Fibroblast of upper back skin (primary cell): Measurements from ENCODE around the gene ROPN1L.

Experiments
- DNase-seq: peaks from one replicate; pipeline ENCODE4 v3.0.0-alpha.2; 2013

ROPN1L gene

DNA sequence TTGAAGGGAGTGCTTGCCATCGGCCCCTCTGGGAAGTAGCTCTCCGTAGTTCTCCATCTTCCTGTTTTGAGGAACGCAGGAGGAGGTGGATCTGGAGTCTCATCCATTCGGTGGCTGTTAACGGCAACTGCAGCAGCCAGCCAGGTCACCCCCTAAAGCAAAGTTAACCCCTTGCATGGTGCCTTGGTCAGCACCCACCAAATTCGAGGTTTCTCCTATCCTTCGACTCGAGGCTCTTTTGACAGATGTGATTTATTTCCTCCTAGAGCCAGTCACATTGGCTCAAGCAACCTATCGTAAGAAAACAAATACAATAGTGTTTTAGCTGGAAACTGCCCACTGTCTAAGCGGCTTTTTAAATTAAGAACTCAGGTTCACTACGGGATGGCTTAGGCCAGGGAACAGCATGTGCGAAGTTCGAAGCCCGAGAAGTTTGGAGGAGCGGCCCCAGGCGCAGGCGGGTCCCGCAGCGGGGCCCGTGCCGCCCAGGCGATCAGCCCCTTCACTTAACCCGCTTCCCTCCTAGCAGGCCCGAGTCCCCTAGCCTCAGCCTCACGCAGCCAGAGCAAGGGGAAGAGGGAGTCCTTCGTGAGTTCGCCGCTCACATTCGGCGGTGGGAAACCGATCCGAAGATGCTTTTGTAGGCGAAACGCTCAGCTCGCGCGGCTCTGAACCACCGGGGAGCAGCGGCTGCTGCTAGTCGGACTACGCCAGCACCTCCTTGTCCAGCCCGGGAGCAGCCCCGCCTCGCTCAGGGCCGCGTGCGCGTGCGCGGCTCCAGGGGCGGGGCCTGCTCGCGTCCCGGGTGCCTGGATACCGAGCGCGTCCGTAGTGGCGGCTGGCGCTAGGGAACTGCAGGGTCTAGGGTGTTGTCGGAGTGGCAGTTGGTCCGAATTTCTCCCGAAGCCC, at the start of gene ROPN1L:
Gene ROPN1L, plus strand, starts transcription at position 797 of the 909 bp plus-strand sequence. CDS start 289 bp downstream, outside the sequence.
- DNase-seq: peak; percentile 83

DNA sequence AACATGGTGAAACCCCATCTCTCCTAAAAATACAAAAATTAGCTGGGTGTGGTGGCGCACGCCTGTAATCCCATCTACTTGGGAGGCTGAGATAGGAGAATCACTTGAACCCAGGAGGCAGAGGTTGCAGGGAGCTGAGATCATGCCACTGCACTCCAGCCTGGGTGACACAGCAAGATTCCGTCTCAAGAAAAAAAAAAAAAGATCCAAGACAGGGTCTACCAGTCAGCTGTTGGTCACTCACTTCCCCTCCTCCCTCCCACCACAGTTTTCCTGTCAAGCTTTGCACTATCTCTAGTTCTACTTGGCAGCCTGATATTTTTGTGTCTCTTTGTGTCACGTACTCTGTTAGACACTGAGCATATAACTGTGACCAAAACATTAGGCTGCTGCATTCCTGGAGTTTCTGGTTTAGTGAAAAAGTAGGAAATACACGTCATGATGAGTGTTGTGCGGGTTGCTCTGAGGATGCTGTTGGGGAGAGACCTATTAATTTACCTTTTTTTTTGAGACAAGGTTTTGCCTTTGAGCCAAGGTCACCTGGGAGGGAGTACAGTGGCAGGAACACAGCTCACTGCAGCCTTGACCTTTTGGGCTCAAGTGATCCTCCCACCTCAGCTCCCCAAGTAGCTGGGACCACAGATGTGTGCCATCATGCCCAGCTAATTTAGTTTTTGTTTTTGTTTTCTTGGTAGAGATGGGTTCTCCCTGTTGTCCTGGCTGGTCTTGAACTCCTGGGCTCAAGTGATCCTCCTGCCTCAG, 48.9 kb upstream of the ROPN1L start:
- DNase-seq: peak; percentile 23

DNA sequence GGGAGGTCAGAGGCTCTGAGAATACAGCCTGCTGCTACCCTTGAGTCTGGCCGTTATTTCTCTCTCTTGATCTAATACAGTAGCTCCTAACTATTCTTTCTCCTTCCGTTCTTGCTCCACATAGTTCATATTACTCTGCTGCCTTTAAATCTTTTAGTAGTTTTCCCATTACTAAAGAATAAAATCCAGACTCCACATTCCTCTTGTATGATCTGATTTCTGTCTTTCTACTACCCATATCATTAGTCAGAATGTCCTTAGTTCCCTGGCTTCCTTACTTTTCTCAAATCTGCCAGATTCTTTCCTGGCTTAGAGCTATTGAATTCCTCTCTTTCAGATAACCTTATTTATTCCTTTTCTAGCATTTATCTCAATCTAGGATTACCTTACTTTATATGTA, 48.2 kb upstream of the ROPN1L start:
- DNase-seq: peak; percentile 47

DNA sequence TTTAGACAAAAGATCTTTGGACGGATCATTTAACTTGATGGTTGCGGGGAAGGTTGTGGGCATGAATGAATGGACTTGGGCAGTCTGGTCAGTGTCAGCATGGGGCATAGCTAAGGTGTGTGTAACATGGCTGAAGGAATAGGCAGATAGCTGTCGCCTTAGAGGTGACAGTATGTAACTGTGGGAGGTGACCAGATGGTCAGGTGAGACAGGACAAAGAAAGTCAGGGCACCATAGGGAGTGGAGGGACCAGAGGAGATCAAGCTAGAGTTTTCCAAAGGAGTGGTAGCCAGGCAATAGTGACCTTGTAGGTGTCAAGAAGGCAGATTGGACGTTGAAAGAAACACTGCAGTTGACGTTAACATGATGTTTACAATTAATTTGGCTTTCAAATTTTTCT, 45.1 kb upstream of the ROPN1L start:
- DNase-seq: no peak

DNA sequence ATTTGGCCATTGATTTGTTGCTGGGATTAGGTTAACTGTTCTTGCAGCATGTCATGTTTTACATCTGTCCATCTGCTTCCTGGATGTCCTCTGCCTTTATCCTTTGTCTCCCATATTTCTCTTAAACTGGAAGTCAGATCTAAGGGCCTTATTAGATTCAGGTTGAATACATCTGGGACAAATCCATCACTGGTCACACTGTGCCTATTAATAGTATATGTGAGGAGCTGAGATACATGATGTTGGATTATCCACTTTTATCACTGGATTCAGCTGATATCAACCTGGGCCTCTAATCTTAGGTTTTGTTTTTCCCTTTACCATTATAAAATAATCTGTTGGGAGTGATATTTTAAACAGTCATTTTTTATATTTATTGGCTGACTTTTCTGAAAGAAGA, 41.8 kb upstream of the ROPN1L start:
- DNase-seq: no peak

DNA sequence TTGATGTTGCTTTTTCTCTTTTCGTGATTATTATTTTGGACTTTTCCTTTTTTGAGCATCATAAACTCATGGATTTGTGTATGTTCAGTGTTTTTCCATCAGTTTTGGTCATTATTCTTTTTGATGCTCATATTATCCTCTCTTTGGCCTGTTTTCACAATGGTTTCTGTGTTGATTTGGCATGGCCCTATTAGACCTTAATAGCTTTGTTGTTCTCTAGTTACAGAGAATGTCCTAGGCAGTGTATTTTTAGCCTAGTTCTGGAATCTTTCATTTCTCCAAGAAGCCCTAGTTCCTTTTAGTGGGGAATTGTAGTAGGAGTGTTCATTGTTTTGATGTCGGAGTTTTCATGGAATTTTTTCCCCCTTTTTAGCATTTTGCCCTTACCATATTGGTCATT, 41.3 kb upstream of the ROPN1L start:
- DNase-seq: no peak

DNA sequence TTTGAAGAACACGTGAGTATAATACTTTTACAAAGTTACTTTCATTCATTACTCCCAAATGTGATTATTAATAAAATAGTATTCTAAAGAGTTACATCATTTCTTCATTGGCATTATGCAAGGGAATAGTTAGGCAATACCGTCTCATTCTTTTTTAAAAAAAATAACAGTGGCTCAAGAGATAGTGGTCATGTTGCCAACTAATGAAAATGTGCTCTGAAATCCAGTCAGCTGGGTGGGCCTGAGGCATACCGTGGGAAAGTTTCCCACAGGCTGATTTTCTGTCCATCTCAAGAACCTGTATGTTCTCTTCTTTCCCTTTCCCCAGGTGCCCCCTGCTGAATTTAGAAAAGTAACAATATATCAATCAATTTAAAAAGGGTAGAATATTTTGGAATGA, 40.8 kb upstream of the ROPN1L start:
- peak; percentile 28 for DNase-seq

DNA sequence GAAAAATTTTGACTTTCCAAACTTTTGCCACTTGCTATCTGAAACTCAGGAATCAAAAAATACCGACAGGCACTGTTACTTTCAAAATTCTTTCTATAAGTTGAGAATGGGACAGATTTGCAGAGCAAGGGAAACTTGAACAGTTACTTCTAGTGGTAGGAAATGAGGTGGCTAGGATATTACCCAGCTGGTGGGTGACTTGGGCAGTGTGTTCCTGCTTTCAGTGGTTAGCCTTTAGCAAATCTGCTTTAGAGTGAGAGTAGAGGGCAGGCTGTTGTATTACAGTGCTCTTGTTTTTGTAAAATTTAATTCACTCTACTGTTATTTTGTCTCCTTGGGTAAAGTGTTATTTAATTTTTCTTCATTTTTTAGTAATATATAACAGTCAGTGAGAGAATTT, 40.2 kb upstream of the ROPN1L start:
- no peak for DNase-seq

DNA sequence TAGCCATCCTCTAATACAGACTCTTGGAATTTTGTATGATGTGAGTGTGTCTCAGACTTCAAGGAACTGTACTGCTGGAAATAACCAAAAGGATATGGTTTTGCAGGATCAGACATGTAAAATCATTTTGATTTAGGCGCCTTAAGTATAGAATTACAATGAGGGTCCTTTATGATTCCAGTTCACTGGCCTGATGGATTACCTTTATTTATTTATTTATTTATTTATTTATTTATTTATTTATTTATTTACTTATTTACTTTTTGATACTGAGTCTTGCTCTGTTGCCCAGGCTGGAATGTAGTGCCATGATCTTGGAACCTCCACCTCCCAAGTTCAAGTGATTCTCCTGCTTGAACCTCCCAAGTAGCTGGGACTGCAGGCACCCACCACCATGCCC, 37.9 kb upstream of the ROPN1L start:
- DNase-seq: no peak

DNA sequence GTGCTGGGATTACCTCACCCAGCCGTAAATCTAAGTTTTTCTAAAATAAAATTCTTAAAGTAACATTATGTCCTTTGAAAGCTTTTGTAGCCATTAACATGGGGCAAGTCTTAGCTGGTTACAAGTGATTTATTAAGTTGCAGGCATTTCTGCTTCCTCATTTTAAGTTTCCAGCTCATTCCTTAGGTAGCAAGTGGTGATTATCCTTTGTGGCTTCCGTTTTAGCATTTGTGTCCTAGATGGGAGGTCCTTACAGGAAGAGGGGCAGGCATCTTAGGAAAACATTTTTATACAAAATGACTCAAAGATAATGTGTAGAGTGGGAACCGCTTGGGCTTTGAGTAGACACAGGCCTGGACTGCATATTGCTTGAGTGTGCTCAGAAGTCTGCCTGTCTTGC, 35.0 kb upstream of the ROPN1L start:
- DNase-seq: peak; percentile 16

DNA sequence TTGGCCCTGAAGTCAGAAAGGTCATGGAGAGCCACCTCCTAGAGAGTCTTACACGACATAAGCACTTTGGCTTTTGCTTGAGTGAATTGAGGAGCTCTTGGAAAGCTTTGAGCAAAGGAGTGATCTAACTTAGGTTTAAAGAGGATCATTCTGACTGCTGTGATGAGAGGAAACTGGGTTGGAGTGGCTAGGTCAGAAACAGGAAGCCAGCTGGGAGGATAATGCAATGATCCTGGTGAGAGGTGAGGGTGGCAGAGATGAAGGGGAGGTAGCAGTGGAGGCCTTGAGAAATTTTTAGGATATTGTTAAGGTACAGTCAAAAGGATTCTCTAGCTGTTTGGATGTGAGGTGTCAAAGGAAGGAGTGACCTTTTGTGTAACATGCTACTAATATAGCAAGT, 32.2 kb upstream of the ROPN1L start:
- no peak for DNase-seq

DNA sequence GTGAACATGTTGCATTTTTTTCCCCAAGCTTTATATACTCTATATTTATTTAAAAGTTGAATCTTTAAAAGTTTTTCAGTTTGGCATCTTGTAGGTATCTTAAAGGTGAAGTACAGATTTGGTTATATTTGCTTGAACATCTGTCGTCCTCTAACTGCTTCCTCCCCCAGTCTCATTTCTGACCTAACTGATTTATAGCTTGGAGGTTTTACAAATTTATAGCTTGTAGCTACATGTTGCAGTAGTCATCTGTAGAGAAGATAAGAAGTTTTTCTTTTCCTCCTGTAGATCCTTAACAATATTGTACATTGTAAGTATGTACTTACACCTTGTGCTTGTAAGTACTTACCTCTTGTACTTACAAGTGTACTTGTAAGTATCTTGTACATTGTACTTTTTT, 31.0 kb upstream of the ROPN1L start:
- no peak for DNase-seq

DNA sequence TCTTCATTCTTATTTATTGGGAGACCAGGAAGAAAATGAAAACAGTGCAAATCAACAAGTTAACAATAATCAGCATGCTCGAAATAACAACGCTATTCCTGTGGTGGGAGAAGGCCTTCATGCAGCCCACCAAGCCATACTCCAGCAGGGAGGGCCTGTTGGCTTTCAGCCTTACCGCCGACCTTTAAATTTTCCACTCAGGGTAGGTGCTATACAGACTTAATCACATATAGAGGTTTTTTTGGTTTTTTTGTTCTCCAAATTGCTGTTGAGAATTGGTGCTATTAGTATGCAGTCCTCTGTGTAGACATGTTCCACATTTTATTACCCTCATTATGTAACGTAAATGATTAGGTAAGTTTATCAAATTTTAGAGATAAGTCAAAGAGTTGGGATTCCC, 30.3 kb upstream of the ROPN1L start:
- no peak for DNase-seq

DNA sequence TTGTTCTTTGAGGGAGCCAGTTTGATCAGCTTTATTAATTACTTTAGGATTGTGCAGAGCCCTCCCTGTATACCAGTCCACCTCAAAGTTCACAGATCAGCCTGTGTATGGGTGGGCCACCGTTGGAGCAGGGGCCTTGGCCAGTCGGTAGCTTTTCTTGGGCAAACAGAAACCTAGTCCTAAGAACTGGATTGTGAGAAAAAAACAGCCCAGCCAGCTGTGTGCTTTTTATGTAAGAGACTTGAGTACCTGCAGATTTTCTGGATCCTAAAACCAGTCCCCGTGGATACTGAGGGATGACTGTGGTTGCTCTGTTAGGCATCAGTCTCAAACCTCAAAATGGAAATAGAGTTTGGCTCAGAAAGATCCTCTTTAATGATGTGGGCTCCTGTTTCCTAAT, 24.8 kb upstream of the ROPN1L start:
- DNase-seq: no peak

DNA sequence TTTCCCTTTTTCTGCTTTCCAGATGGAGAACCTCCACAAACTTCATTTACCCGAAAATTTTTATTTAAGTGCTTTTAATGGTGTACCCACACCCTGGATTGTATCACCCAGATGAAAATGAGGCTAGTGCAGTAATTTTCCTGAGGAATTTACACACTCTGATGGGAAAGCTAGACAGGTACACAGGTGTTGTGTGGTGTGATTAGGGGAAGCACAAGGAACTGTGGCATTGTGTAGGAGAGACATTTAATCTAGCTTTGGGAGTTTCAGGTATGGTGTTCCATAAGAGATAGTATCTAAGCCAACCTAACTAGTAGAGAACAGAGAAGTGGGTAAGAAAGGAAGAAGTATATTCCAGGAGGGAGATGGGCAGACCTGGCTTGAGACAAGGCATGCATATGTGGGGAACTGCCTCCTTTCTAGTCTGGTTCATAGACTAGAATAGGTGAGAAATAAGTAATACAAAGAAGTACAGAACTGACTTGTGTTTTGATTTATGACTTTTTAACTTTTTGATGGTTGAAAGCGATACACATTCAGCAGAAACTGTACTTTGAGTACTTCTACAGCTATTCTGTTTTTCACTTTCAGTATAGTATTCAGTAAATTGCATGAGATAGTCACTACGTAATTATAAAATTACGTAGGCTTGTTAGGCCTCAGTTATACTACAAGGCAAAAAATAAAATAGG, 22.9 kb upstream of the ROPN1L start:
- no peak for DNase-seq

DNA sequence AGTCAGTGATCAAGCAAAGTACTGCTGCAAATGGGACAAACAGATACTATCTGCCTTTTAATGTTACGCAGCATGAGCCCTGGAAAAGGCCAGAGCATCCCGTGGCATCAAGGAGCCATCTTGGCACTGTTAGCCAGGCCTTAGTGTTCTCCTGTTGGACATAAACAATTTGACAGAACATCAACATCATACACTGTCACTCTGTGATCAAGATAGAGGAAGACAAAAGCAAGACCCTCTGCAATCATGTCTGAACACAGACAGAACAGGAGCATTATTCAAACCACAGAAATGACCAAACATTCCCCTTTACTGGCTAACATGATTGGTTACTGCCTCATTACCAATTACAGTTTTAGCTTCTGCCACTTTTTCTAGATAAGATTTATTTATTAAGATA, 21.2 kb upstream of the ROPN1L start:
- no peak for DNase-seq

DNA sequence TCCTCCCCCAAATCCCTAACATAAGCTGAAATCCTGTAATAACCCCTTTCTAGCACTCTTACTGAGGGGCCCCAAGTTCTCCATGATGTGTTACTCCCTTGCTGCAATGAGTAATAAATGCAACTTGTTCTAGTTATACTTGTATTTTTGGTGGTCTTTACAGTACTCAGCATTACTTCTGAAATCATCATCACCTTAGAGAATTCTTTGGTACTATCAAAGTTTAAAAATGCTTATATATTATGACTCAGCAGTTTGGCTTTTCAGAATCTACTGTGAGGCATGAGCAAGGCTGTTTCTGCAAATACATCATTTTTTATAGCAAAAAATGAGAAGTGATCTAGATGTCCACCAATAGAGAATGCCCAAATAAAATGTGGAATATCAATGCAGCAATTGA, 20.7 kb upstream of the ROPN1L start:
- DNase-seq: peak; percentile 71

DNA sequence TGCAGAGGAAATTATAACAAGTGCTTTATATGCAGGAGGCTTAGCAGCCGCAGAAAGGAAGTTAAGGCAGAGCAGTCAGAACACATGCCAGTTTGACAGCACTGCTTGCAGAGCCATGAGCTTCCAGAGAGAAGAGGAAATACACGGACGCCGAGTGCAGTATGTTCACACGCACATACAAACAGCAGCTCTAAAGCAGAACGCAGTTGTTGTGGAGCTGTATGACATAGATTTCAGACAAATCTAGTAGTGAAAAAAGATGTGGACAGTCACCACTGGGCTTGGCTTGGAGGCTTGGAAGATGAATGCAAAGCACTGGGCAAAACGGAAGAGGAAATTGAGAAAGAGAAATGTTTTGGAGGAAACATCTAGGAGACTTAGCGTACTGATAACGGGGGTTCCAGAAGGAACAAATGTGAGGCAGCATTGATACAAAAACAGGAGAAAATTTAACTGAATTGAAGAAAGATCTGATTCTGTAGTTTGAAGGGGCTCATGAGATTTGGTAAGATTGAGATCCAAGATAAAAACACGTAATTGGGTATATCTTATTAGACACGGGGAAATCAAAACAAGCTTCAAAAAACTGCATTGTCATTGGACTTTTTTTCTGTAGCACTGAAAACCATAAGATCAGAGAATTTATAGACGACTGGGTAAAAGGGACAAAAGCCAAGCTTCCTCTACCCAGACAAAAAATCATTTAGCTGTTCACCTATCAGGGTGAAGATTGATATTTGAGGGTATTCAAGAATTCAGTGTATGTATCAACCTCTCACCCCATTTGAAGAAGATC, 19.6 kb upstream of the ROPN1L start:
- peak; percentile 22 for DNase-seq

DNA sequence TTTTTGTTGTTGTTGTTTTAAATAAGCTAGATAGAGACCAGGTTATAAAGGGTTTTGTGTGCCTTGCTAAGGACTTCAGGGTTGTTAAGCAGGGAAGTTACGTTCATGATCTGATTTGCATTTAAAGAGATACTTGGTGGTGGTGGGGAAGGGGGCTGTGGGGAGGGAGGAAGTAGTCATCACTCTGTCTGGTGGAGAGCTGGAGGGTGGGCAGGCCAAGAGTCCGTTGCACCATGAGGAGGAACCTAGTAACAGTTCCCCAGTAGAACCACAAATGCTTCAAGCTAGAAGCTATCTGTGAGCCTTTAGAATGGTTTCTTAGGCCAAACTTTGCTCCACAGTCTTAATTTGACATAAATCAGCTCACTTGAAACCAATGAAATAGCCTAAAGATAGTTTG, 18.7 kb upstream of the ROPN1L start:
- DNase-seq: no peak

DNA sequence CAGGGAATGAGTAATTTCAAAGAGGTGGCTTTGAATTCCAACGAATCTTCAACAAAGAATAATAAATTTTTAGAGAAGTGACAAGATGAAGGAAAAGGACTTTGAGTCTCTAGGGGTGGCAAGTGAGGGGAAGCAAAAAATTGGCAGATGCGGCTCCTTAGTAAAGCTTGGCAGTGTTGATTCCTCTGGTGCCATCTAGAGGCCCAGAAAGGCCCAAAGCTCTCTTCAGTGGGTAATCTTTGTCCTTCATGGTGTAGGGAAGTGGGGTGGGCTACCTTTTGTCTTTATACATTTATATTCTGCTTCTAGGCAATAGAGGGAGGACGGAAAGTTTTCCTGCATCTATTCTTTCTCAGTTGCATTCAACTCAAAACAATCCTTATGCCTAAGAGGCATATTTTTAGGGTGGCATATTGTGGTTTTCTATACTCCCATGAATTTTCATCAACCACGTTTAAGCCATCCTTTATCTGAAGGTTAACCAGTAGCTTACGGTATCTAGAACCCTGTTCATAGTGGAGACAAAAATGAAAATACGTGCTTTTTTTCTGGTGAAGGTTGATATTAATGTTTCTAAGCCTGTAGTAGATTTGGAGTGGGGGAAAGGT, 17.5 kb upstream of the ROPN1L start:
- DNase-seq: peak; percentile 40

DNA sequence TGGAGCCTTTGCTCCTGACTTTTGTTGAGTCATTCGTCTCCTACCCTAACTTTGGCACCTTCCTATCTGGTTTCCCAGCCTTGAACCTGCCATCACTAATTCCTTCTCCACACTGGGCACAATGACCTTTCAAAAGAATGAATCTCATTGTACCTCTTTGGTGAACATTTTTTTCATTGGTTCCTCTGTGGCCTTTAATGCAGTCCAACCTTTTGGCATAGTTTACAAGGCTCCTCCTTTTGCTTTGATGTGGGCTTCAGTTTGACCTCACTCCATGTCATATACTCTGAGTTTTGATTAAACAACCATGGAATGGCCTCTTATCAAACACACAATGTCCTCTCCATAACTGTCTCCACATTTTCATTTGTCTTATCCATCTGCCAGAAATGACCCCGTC, 14.5 kb upstream of the ROPN1L start:
- no peak for DNase-seq

DNA sequence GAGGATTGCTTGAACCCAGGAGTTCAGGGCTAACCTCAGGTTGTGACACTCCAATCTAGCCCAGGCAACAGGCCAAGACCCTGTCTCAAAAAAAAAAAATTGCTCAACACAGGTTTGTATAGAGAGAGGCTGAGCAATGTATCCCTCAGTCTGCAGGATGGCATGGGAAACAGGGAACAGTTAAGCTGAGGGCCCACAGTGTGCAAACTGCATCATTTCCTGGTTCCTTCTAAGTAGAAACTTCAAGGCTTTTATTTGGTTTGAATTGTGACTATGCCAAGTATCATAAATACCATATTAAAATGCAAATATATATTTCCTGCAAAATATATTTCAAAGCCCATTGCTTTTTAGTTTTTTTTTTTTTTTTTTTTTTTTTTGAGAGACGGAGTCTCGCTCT, 13.7 kb upstream of the ROPN1L start:
- DNase-seq: no peak
